Body of pancreas (tissue), 4 donors: ENCODE results near the gene CEBPA. TPM values are rescaled to one million over a fixed set of nuclear protein-coding genes. Genes with fewer than 3 reads are reported as not detected.

Experiments
- ATAC-seq: fragments of 150-250 bp; one replicate; pipeline ENCODE4 v1.9.1; 2016
- DNase-seq, 4 donors: peaks; one replicate each; pipeline ENCODE4 v3.0.0-alpha.2; 2019
- H3K27ac ChIP-seq, 4 donors: fragments of 200-600 bp; sonication (generic); 1 replicate in 3 of 4; 2 replicates in 1 of 4; pipeline versions ENCODE4 v1.5.1 to v1.6.1; 2016 to 2019; ENCODE audit warnings: mild to moderate bottlenecking in 1 of 4, mixed read lengths in 1 of 4, moderate library complexity in 1 of 4
- H3K27me3 ChIP-seq, 2 donors: fragments of 200-600 bp; sonication (generic); one replicate each; pipeline ENCODE4 v1.6.0; 2016; ENCODE audit warnings: mild to moderate bottlenecking in 1 of 2
- H3K36me3 ChIP-seq, 2 donors: fragments of 200-600 bp; sonication (generic); replicated peaks in 1 of 2; 2 replicates each; pipeline ENCODE4 v1.5.1; 2016; ENCODE audit warnings: low read depth in 2 of 2; ENCODE audit not compliant: insufficient read depth in 1 of 2
- H3K4me1 ChIP-seq: fragments of 200-600 bp; sonication (generic); one replicate; pipeline ENCODE4 v1.6.0; 2016
- H3K4me3 ChIP-seq, 2 donors: fragments of 200-600 bp; sonication (generic); 1 replicate in 1 of 2; 2 replicates in 1 of 2; pipeline ENCODE4 v1.5.1; 2016 to 2019
- H3K9me3 ChIP-seq, 3 donors: fragments of 200-600 bp; sonication (generic); 1 replicate in 2 of 3; 2 replicates in 1 of 3; pipeline ENCODE4 v1.5.1; 2016
- POLR2A ChIP-seq, 3 donors: fragments of 450-650 bp; IDR thresholded peaks; one replicate each; pipeline ENCODE4 v1.6.1; 2016; ENCODE audit warnings: antibody characterized with exemption in 3 of 3, mild to moderate bottlenecking in 2 of 3
- WGBS, 2 donors: methylation state at CpG; one replicate each; pipeline ENCODE4 v1.1.5; 2017; 5-methylcytosine and 5-hydroxymethylcytosine counted together
- intact Hi-C: fragments of 100-400 bp; cut with DNase I; formaldehyde crosslinking; loops from one replicate; pipeline ENCODE4 v1.15.1; 2023
- total RNA-seq, 2 donors: library from RNA; depleted of rRNA; stranded (reverse); fragments of >200 nt; gene quantifications; one replicate each; pipeline ENCODE4 v1.1.0, GENCODE V29; 2016
- TF ChIP-seq, protein P1 (sequence below), 7 experiments: fragments of 450-650 bp in 4 of 7; fragments of 200-600 bp in 3 of 7; sonication (generic) in 3 of 7; IDR thresholded peaks; one replicate each; pipeline ENCODE4 v1.5.1; 2016 to 2019; ENCODE audit warnings: antibody characterized with exemption in 7 of 7

The CEBPA gene
- total RNA-seq, 2 donors from 2014 or later, result 12.5 to 73.2 TPM

DNA sequence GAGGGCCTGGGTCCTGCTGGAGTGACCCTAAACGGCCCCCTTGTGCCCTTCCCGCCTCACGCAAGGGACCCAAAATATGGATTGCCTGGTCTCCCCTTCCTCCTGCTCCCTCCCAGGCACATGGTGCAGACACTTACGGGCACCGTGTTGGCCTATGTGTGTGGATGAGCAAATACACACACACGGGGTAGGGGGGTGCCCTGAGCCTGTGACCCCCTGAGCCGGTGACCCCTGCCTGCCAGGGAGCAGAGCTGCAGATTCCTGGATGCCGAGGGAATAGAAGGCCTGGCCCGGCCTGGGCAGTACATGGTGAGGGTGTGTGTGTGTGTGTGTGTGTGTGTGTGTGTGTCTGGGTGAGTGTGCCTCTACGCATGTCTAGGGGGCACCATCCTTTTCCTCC, 33.3 kb downstream of the CEBPA start:
- 70 to 74% methylated on average over 3 to 10 of the region's 10 CpGs for WGBS, 2 donors
- Histone ChIP-seq H3K36me3 (no peaks in the 10 kb centered on the region), H3K27me3 (no peaks in the 10 kb centered on the region), H3K4me1 (no peaks in the 10 kb centered on the region), H3K9me3 (no peaks in the 10 kb centered on the region), H3K4me3 (no peak overlapping the region), H3K27ac (no peak overlapping the region)
- ATAC-seq (no peak), DNase-seq (no peak)
- TF ChIP-seq, protein P1, sequence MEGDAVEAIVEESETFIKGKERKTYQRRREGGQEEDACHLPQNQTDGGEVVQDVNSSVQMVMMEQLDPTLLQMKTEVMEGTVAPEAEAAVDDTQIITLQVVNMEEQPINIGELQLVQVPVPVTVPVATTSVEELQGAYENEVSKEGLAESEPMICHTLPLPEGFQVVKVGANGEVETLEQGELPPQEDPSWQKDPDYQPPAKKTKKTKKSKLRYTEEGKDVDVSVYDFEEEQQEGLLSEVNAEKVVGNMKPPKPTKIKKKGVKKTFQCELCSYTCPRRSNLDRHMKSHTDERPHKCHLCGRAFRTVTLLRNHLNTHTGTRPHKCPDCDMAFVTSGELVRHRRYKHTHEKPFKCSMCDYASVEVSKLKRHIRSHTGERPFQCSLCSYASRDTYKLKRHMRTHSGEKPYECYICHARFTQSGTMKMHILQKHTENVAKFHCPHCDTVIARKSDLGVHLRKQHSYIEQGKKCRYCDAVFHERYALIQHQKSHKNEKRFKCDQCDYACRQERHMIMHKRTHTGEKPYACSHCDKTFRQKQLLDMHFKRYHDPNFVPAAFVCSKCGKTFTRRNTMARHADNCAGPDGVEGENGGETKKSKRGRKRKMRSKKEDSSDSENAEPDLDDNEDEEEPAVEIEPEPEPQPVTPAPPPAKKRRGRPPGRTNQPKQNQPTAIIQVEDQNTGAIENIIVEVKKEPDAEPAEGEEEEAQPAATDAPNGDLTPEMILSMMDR (IDR thresholded peaks at IDR 0.05), result no peak
- no peak for TF ChIP-seq POLR2A (IDR thresholded peaks at IDR 0.05)
- intact Hi-C loops, result no loop called here

DNA sequence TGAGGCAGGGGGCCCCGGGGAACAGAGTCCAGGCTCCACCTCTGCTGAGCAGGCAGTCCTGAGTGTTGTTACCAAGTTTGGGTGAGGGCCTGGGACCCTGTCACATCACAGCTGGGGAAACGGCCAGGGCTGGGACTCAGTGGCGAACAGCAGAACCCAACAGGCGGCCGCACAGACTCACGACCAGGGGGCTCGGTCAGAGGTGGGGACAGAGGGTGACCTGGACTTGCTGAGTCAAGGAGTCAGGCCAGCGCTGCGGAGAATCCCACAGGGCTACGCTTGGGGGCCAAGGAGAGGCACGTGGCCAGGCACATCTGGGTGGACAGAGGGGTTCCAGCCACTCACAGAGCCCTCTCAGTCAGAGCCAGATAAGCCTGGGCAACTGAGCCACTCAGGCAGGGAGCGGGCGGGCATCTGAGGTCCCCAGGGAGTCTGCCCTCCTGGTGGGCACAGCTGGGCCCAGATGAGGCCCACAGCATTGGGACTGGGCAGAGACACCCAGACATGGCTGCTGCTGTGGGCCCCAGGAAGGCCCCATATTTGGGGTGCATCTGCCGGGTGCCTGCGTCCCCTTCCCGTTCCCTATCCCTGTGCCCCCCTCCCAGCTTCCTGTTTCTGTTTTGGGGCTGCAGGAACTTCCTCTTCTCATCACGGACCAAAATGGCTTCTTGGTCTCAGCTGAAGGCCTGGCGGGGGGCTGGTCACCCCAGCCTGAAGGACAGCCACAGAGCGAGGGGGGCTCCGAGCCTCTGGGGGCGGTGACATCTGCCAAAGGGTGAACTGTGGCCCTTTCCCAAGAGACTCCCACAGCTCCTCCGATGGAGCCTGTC, 34.0 kb downstream of the CEBPA start:
- intact Hi-C loops, result no loop called here
- ATAC-seq, result no peak
- WGBS, 2 donors, result 64 to 73% methylated on average over 19 to 21 of the region's 22 CpGs

DNA sequence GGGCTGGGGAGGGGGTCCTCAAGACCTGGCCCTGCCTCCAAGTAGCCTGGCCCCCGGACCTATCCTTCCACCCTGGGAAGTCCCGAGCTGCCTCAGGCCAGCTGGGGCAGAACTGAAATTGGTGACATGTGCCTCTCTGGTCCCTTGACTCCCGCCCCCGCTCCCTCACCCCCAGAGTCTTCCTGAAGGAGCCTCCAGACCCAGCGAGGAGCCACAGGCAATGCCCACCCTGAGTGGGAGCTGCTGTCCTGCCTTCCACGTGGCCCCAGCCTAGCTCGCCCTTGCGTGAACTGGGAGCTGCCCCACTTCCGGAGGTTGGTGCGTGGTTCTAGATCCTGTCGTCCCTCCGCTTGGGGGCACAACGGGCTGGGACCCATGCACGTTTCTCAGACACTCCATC, 34.6 kb downstream of the CEBPA start:
- ATAC-seq (no peak), DNase-seq (no peak)
- Histone ChIP-seq H3K27ac (no peak overlapping the region), H3K36me3 (no peaks in the 10 kb centered on the region), H3K9me3 (no peaks in the 10 kb centered on the region), H3K4me1 (no peaks in the 10 kb centered on the region), H3K4me3 (no peak overlapping the region), H3K27me3 (no peaks in the 10 kb centered on the region)
- TF ChIP-seq, protein P1 (IDR thresholded peaks at IDR 0.05), result no peak
- TF ChIP-seq POLR2A (IDR thresholded peaks at IDR 0.05), result no peak
- WGBS, 2 donors, result 65 to 69% methylated on average over 11 to 14 of the region's 14 CpGs
- intact Hi-C loops, result no loop called here

More for the DNA sequence above, 34.0 kb downstream of the CEBPA start:
- TF ChIP-seq, protein P1 (IDR thresholded peaks at IDR 0.05), result no peak
- no peak for TF ChIP-seq POLR2A (IDR thresholded peaks at IDR 0.05)
- H3K4me1 ChIP-seq, result no peaks in the 10 kb centered on the region
- no peak overlapping the region for H3K4me3 ChIP-seq
- no peaks in the 10 kb centered on the region for H3K9me3 ChIP-seq
- no peaks in the 10 kb centered on the region for H3K36me3 ChIP-seq
- no peaks in the 10 kb centered on the region for H3K27me3 ChIP-seq
- no peak overlapping the region for H3K27ac ChIP-seq
- DNase-seq, result peak in 1 of 4 donors; percentile 26

GRCh38 chr19:33266974-33267484, 35.3 kb downstream of the CEBPA start:
- H3K4me1 ChIP-seq, result no peaks in the 10 kb centered on the region
- H3K27ac ChIP-seq, result no peak overlapping the region
- TF ChIP-seq POLR2A (IDR thresholded peaks at IDR 0.05), result no peak
- H3K4me3 ChIP-seq, result no peak overlapping the region
- WGBS, 2 donors, result 70 to 89% methylated on average over 16 to 20 of the region's 20 CpGs
- DNase-seq, result no peak
- H3K36me3 ChIP-seq, result no peaks in the 10 kb centered on the region
- ATAC-seq, result no peak
- no peaks in the 10 kb centered on the region for H3K9me3 ChIP-seq
- H3K27me3 ChIP-seq, result no peaks in the 10 kb centered on the region
- intact Hi-C loops, result no loop called here

DNA sequence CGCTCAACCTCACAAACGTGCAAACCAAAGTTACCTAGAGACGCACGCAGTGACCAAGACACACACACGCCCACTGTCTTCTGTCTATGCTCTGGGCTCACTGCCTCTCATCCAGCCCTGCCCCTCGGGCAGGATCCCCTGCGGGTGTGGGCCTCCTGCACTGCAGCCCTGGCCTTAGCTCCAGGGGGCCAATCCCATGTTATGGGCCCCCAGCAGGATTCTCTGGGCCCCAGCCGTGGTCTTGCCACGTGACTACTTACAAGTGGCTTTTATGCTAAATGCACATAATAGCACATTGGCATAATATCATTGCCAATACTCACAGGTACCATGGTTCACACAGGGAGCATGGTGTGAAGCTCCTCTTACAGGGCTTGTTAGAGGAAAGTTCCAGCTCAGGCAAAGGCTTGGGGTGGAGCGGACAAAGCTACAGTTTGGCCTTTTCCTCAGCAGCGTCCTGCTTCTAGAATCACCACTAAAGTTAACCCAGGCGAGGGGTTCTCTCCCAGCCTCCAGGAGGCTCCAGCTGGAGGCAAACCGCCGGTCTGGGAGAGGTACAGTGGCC, 37.4 kb downstream of the CEBPA start:
- no peaks in the 10 kb centered on the region for H3K36me3 ChIP-seq
- no peaks in the 10 kb centered on the region for H3K4me1 ChIP-seq
- TF ChIP-seq POLR2A (IDR thresholded peaks at IDR 0.05), result no peak
- TF ChIP-seq, protein P1 (IDR thresholded peaks at IDR 0.05), result no peak
- intact Hi-C loops, result no loop called here
- ATAC-seq (no peak), DNase-seq (no peak)
- no peak overlapping the region for H3K4me3 ChIP-seq
- H3K27ac ChIP-seq, result no peak overlapping the region
- 83 to 100% methylated on average over 1 to 14 of the region's 14 CpGs for WGBS, 2 donors
- no peaks in the 10 kb centered on the region for H3K27me3 ChIP-seq
- H3K9me3 ChIP-seq, result no peaks in the 10 kb centered on the region
